Cardiac ventricle fibroblast (primary cell): ENCODE data around the gene ZNF471. TPM values are rescaled to one million over a fixed set of nuclear protein-coding genes. Genes with fewer than 3 reads are reported as not detected.

Source experiments
- total RNA-seq: library from RNA; depleted of rRNA; stranded (reverse); fragments of >200 nt; gene quantifications from 2 replicates; pipeline ENCODE4 v1.2.3, GENCODE V29; 2015

The ZNF471 gene
- 6.0 and 10.0 TPM in 2 replicates for total RNA-seq

GRCh38 chr19:56507446-56508289 is at the start of gene ZNF471:
Gene ZNF471, plus strand, starts transcription at chr19:56507855. Its CDS starts 3,717 bp downstream, at chr19:56511572.

DNA sequence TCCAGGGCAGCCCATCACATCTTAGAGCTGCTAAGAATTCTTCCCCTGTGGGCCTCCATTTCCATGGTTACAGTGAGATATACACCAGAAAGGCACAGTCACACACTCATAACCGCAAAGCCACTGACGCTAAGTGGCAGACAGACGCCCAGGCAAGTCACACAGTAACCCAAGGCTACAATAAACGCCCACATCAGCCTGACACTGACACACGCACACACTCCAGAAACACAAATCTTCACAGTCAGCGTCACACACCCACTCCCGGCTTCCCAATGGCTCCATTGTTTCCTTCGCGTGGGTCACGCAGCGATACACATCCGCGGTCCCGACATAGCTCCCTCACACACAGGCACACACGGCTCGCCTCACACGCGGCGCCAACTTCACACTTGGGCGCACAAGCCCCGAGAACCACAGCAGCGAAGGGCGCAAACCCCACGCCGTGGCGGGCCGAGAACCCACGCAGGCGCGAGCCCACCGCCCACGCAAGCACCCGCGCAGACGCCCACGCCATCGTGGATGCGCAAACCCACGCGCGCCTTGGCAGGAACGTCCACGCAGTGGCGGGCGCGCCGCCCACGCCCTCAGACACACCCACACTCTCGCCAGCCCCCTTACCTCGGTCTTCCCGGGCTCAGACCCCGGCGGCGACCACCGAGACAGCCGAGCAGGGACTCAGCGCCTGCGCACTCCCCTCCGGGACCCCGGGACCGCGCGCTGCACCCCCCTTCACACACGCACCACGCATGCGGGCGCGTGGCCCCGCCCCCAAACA is 30.8 kb upstream of the ZNF471 start, which contains the start of gene ZNF667:
ZNF667 (minus strand) TSS at position 695 of the 778 bp plus-strand sequence. CDS start 14,975 bp downstream, outside the sequence.

GRCh38 chr19:56538761-56539263 is 31.2 kb downstream of the ZNF471 start, which contains the start of gene ZFP28:
Gene ZFP28, plus strand, starts transcription at chr19:56538948. Its CDS starts 71 bp downstream, at chr19:56539019.

DNA sequence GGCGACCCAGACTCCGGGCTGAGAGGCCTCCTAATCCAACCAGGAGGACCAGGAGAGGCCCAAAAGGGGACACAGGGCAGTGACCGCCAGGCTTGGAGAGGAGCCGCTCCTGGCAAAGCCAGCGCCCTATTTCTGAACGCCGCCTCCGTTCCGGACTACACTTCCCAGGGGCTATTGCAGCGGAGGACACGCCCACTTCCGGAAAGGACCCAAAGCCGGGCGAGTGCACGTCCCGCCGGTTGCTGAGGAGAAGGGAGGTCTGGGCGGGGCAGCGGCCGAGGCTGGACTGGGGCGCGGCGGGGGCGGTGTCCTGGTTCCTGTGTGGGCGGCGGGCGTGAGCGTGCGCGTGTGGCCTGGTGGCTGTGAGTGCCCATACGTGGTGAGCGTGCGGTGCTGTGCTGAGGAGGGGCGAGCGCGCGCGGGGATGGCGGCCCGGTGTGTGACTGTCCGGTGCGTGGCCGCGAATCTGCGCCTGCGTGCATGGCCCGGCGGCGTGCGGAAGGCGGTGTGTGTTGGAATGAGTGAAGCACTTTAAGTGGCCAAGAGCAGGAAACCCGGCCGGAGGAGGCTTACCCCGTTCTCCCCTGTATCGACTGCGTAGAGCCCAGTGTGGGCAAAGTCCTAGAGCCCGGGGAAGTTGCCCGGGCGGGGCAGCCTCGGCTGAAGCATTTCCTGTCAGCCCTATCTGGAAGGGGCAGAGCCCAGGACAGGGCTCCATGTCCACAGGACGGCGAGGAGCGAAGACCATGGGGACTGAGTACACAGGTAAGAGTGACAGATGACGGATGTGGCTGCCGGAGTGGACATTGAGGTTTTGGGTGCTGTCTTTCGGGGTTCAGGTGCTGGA is 59.8 kb downstream of the ZNF471 start, which contains the start of gene ZNF470:
ZNF470 (plus strand) TSS at position 195 of the 847 bp plus-strand sequence. CDS start 2,844 bp downstream, outside the sequence.

Other genes starting within 250 kb of the ZNF471 start
- not detected in 2 replicates for gene EDDM13, start 235.1 kb upstream of the ZNF471 start, total RNA-seq
- gene ZSCAN5A, start 193.0 kb upstream of the ZNF471 start, total RNA-seq = 2.8 and 3.5 TPM in 2 replicates
- gene ZNF582, start 114.3 kb upstream of the ZNF471 start, total RNA-seq = 3.0 and 7.1 TPM in 2 replicates
- gene ZNF583, start 103.5 kb upstream of the ZNF471 start, total RNA-seq = 4.2 and 7.7 TPM in 2 replicates
- gene ZNF667, start 30.5 kb upstream of the ZNF471 start, total RNA-seq = 6.2 and 8.8 TPM in 2 replicates
- 4.6 and 5.1 TPM in 2 replicates for gene ZFP28, start 31.1 kb downstream of the ZNF471 start, total RNA-seq
- 4.6 and 4.7 TPM in 2 replicates for gene ZNF470, start 59.6 kb downstream of the ZNF471 start, total RNA-seq
- 4.4 and 6.1 TPM in 2 replicates for gene ZNF71, start 87.4 kb downstream of the ZNF471 start, total RNA-seq
- 0.15 TPM in 1 of 2 replicates, not detected in the other for gene SMIM17, start 135.3 kb downstream of the ZNF471 start, total RNA-seq
- gene ZNF835, start 163.9 kb downstream of the ZNF471 start, total RNA-seq = 0.98 and 1.2 TPM in 2 replicates